ENCODE measurements around the gene BRD9.

GRCh38 chr5:871596-872298 lies 20.9 kb downstream of the BRD9 start:
- TF ChIP-seq, protein P1, sequence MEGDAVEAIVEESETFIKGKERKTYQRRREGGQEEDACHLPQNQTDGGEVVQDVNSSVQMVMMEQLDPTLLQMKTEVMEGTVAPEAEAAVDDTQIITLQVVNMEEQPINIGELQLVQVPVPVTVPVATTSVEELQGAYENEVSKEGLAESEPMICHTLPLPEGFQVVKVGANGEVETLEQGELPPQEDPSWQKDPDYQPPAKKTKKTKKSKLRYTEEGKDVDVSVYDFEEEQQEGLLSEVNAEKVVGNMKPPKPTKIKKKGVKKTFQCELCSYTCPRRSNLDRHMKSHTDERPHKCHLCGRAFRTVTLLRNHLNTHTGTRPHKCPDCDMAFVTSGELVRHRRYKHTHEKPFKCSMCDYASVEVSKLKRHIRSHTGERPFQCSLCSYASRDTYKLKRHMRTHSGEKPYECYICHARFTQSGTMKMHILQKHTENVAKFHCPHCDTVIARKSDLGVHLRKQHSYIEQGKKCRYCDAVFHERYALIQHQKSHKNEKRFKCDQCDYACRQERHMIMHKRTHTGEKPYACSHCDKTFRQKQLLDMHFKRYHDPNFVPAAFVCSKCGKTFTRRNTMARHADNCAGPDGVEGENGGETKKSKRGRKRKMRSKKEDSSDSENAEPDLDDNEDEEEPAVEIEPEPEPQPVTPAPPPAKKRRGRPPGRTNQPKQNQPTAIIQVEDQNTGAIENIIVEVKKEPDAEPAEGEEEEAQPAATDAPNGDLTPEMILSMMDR (IDR thresholded peaks at IDR 0.05) = no peak
- TF ChIP-seq EP300 (IDR thresholded peaks at IDR 0.05) (no peak), POLR2A (IDR thresholded peaks at IDR 0.05) (no peak)

All from tibial nerve (tissue), 4 donors.